Hepatocyte (in vitro differentiated cells): Measurements from ENCODE around the gene GNAI2.
"Not testable (repeated sequence)": the region's sequence is repeated elsewhere in the genome, so short reads cannot be mapped to it uniquely, and the experiment has no call there.

Source experiments
- EZH2 ChIP-seq: fragments of 200-600 bp; sonication (generic); IDR thresholded peaks from 2 replicates; pipeline ENCODE4 v1.6.1; 2016; ENCODE audit warnings: antibody characterized with exemption, mild to moderate bottlenecking, borderline replicate concordance
- EZH2phosphoT487 ChIP-seq: fragments of 200-600 bp; sonication (generic); IDR thresholded peaks from one replicate; pipeline ENCODE4 v1.6.1; 2018; ENCODE audit warnings: antibody characterized with exemption, mild to moderate bottlenecking, low read depth, moderate library complexity; ENCODE audit not compliant: unreplicated experiment, severe bottlenecking
- TF ChIP-seq, protein P1 (sequence below): fragments of 200-600 bp; sonication (generic); IDR thresholded peaks from 2 replicates; pipeline ENCODE4 v1.5.1; 2016; ENCODE audit warnings: antibody characterized with exemption, mild to moderate bottlenecking; ENCODE audit not compliant: poor library complexity

DNA sequence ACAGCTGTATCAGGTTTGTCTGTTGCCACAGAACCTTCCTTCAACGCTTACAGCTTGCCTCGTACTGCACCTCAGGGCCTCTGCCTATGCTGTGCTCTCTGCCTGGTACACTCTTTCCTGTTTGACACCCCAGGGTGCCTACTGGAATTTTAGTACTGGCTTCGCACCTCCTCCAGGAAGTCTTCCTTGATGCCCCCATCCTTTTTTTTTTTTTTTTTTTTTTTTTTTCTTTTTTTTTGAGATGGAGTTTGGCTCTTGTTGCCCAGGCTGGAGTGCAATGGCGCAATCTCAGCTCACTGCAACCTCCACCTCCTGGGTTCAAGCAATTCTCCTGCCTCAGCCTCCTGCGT lies 24.7 kb upstream of the GNAI2 start:
- TF ChIP-seq, protein P1, sequence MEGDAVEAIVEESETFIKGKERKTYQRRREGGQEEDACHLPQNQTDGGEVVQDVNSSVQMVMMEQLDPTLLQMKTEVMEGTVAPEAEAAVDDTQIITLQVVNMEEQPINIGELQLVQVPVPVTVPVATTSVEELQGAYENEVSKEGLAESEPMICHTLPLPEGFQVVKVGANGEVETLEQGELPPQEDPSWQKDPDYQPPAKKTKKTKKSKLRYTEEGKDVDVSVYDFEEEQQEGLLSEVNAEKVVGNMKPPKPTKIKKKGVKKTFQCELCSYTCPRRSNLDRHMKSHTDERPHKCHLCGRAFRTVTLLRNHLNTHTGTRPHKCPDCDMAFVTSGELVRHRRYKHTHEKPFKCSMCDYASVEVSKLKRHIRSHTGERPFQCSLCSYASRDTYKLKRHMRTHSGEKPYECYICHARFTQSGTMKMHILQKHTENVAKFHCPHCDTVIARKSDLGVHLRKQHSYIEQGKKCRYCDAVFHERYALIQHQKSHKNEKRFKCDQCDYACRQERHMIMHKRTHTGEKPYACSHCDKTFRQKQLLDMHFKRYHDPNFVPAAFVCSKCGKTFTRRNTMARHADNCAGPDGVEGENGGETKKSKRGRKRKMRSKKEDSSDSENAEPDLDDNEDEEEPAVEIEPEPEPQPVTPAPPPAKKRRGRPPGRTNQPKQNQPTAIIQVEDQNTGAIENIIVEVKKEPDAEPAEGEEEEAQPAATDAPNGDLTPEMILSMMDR, result not testable (repeated sequence)
- not testable (repeated sequence) for TF ChIP-seq EZH2phosphoT487, EZH2
